Upper lobe of left lung (tissue), 4 donors: Measurements from ENCODE around the gene DENND5B.

Experiments
- EP300 ChIP-seq, 4 donors: sonication (generic); formaldehyde crosslinking; IDR thresholded peaks; one replicate each; pipeline ENCODE4 v1.5.1; 2017; ENCODE audit warnings: antibody characterized with exemption in 4 of 4, control low read depth in 2 of 4
- POLR2A ChIP-seq, 4 donors: fragments of 450-650 bp; IDR thresholded peaks; one replicate each; pipeline ENCODE4 v1.5.1; 2016 to 2017; ENCODE audit warnings: antibody characterized with exemption in 4 of 4, mild to moderate bottlenecking in 2 of 4
- POLR2AphosphoS5 ChIP-seq, 2 donors: sonication (generic); formaldehyde crosslinking; IDR thresholded peaks; one replicate each; pipeline ENCODE4 v1.5.1; 2017; ENCODE audit warnings: antibody characterized with exemption in 2 of 2
- TF ChIP-seq, protein P1 (sequence below), 6 experiments: fragments of 450-650 bp in 4 of 6; fragments of 200-600 bp in 2 of 6; sonication (generic) in 2 of 6; IDR thresholded peaks; one replicate each; pipeline ENCODE4 v1.5.1; 2016 to 2019; ENCODE audit warnings: antibody characterized with exemption in 6 of 6

DNA sequence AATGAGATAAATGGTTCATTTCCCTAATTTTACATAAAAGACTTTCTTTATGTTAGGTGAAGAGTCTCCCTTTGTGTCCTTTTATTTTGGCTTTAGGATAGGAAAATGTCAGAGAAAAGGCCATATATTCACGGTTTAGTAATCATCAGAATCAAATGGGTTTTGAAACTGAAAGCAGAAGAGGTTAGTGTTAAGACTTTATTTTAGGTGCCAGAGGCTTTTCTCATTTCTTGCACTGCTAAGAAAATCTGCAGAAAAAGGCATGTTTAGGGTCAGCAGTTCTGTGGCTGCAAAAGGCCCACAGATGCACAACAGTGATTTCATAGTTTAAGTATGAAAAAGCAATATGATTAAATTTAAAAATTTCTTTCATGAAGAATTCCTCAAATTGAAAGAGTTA, 184.6 kb downstream of the DENND5B start:
- no peak for TF ChIP-seq EP300 (IDR thresholded peaks at IDR 0.05)
- TF ChIP-seq, protein P1, sequence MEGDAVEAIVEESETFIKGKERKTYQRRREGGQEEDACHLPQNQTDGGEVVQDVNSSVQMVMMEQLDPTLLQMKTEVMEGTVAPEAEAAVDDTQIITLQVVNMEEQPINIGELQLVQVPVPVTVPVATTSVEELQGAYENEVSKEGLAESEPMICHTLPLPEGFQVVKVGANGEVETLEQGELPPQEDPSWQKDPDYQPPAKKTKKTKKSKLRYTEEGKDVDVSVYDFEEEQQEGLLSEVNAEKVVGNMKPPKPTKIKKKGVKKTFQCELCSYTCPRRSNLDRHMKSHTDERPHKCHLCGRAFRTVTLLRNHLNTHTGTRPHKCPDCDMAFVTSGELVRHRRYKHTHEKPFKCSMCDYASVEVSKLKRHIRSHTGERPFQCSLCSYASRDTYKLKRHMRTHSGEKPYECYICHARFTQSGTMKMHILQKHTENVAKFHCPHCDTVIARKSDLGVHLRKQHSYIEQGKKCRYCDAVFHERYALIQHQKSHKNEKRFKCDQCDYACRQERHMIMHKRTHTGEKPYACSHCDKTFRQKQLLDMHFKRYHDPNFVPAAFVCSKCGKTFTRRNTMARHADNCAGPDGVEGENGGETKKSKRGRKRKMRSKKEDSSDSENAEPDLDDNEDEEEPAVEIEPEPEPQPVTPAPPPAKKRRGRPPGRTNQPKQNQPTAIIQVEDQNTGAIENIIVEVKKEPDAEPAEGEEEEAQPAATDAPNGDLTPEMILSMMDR (IDR thresholded peaks at IDR 0.05), result no peak
- TF ChIP-seq POLR2AphosphoS5 (IDR thresholded peaks at IDR 0.05), result no peak
- no peak for TF ChIP-seq POLR2A (IDR thresholded peaks at IDR 0.05)
